ENCODE results near the gene WDR53. TPM values are rescaled to one million over a fixed set of nuclear protein-coding genes. Genes with fewer than 3 reads are reported as not detected.

Gene WDR53
- total RNA-seq, 1 experiment from 2014 or later: 14.8 TPM

GRCh38 chr3:196531418-196531817 is 36.9 kb downstream of the WDR53 start:
- DNase-seq (ENCODE audit: low read depth, low spot score) (no peak), ATAC-seq (no peak)
- RAD21 ChIA-PET (ENCODE audit: low non-redundant PET in 1 of 2, low total read pairs in 2 of 2, uncharacterized antibody in 2 of 2, unreplicated experiment in 2 of 2): no interaction called here
- no TSS peak for BruUV-seq (replicated peaks)
- Histone ChIP-seq H3K27me3 (ENCODE audit: insufficient read depth, low read length) (no peaks in the 10 kb centered on the region), H3K4me3 (replicated peaks in 1 of 2; ENCODE audit: low read depth in 1 of 2, low read length in 2 of 2) (no peak overlapping the region), H3K36me3 (ENCODE audit: control insufficient read depth in 1 of 2, insufficient read depth in 2 of 2, low read length in 2 of 2) (no peaks in the 10 kb centered on the region), H3K4me2 (ENCODE audit: low read length) (0 out of 2 replicates have a peak overlapping the region, but pooled peaks have one; percentile 9), H2AFZ (ENCODE audit: low read depth, low read length, poor library complexity, severe bottlenecking) (no peak overlapping the region), H3K9me3 (ENCODE audit: control insufficient read depth in 1 of 2, insufficient read depth in 1 of 2, low read depth in 1 of 2, low read length in 2 of 2) (no peaks in the 10 kb centered on the region), H3K4me1 (ENCODE audit: control insufficient read depth in 1 of 2, insufficient read depth in 2 of 2, low read length in 2 of 2) (peaks cover 5 to 27% of the 10 kb centered on the region in 2 experiments; a peak in 3 of 4 replicates), H3K27ac (ENCODE audit: low read depth, low read length) (no peak overlapping the region), H3K79me2 (ENCODE audit: insufficient read depth, low read length) (no peaks in the 10 kb centered on the region), H3K9ac (ENCODE audit: low read length) (no peak overlapping the region), H3K9me2 (ENCODE audit: insufficient read depth) (no peaks in the 10 kb centered on the region), H4K20me1 (ENCODE audit: insufficient read depth) (no peaks in the 10 kb centered on the region)
- intact Hi-C loops (cut with micrococcal nuclease): no loop called here
- POLR2A ChIA-PET: no interaction called here
- TF ChIP-seq EGR1 (IDR thresholded peaks at IDR 0.05; ENCODE audit: low read depth): peak; percentile 65
- no peak for TF ChIP-seq SRF (IDR thresholded peaks at IDR 0.05; ENCODE audit: low read depth)
- TF ChIP-seq CEBPB (IDR thresholded peaks at IDR 0.05; ENCODE audit: low read depth): 0 out of 2 replicates have a peak, but pooled peaks have one; percentile 14
- CTCF ChIA-PET: no interaction called here

GRCh38 chr3:196528639-196529233 is 39.6 kb downstream of the WDR53 start:
- TSS peak; percentile 82 for BruUV-seq (replicated peaks)
- Histone ChIP-seq H3K4me3 (replicated peaks in 1 of 2; ENCODE audit: low read depth in 1 of 2, low read length in 2 of 2) (peak overlapping the region; percentile 45 to 54), H3K79me2 (ENCODE audit: insufficient read depth, low read length) (no peaks in the 10 kb centered on the region), H3K27ac (ENCODE audit: low read depth, low read length) (peak overlapping the region; percentile 12; the same call in 1 of the 2 replicates), H3K9me2 (ENCODE audit: insufficient read depth) (no peaks in the 10 kb centered on the region), H3K9me3 (ENCODE audit: control insufficient read depth in 1 of 2, insufficient read depth in 1 of 2, low read depth in 1 of 2, low read length in 2 of 2) (no peaks in the 10 kb centered on the region), H3K4me2 (ENCODE audit: low read length) (peak overlapping the region; percentile 81), H2AFZ (ENCODE audit: low read depth, low read length, poor library complexity, severe bottlenecking) (peak overlapping the region; percentile 87), H3K4me1 (ENCODE audit: control insufficient read depth in 1 of 2, insufficient read depth in 2 of 2, low read length in 2 of 2) (peaks cover 5 to 27% of the 10 kb centered on the region in 2 experiments; a peak in 3 of 4 replicates), H3K27me3 (ENCODE audit: insufficient read depth, low read length) (no peaks in the 10 kb centered on the region), H3K9ac (ENCODE audit: low read length) (peak overlapping the region; percentile 51), H4K20me1 (ENCODE audit: insufficient read depth) (no peaks in the 10 kb centered on the region), H3K36me3 (ENCODE audit: control insufficient read depth in 1 of 2, insufficient read depth in 2 of 2, low read length in 2 of 2) (no peaks in the 10 kb centered on the region)
- ChIA-PET RAD21 (ENCODE audit: low non-redundant PET in 1 of 2, low total read pairs in 2 of 2, uncharacterized antibody in 2 of 2, unreplicated experiment in 2 of 2) (interaction anchor here in 1 of 2 experiments (0.5 kb wide), 1 partner anchor 189 kb away, joined by 3 read pairs; no protein-coding TSS in a partner anchor), POLR2A (interaction anchor here (0.7 to 1.4 kb wide), 3 partner anchors 81 to 501 kb away, joined by 3 to 5 read pairs (median 3); partner anchors contain the start of genes MELTF and NCBP2), CTCF (interaction anchor here (0.7 to 2.3 kb wide), 16 partner anchors 10 to 474 kb away, joined by 3 to 13 read pairs (median 4); partner anchors contain the start of gene NCBP2)
- intact Hi-C loops (cut with micrococcal nuclease): loop anchor here (2.0 to 10.0 kb wide), 3 partner anchors 156 to 656 kb away; partner anchors contain the start of gene PIGZ
- DNase-seq (ENCODE audit: low read depth, low spot score) (peak; percentile 42), ATAC-seq (peak; percentile 96)
- TF ChIP-seq ATF3 (IDR thresholded peaks at IDR 0.05) (no peak), EZH2phosphoT487 (IDR thresholded peaks at IDR 0.05; ENCODE audit: borderline replicate concordance) (no peak), CEBPB (IDR thresholded peaks at IDR 0.05; ENCODE audit: low read depth) (no peak), SRF (IDR thresholded peaks at IDR 0.05; ENCODE audit: low read depth) (no peak), CBX3 (IDR thresholded peaks at IDR 0.05; ENCODE audit: low read depth) (peak; percentile 62; the same call in 1 of the 2 replicates), YY1 (IDR thresholded peaks at IDR 0.05; ENCODE audit: extremely low read depth, insufficient replicate concordance, low read depth, low read length) (peak; percentile 82), SP1 (IDR thresholded peaks at IDR 0.05; ENCODE audit: low read depth) (no peak), ELF1 (IDR thresholded peaks at IDR 0.05; ENCODE audit: borderline replicate concordance, low read depth) (no peak), POLR2A (IDR thresholded peaks at IDR 0.05; ENCODE audit: borderline replicate concordance, extremely low read depth, insufficient read depth, insufficient read length) (peak; percentile 75), ZFX (IDR thresholded peaks at IDR 0.05) (no peak; the same call in 1 of the 2 replicates), POLR2AphosphoS5 (IDR thresholded peaks at IDR 0.05; ENCODE audit: low read depth, low read length) (peak; percentile 69)
- TF ChIP-seq, protein P1, sequence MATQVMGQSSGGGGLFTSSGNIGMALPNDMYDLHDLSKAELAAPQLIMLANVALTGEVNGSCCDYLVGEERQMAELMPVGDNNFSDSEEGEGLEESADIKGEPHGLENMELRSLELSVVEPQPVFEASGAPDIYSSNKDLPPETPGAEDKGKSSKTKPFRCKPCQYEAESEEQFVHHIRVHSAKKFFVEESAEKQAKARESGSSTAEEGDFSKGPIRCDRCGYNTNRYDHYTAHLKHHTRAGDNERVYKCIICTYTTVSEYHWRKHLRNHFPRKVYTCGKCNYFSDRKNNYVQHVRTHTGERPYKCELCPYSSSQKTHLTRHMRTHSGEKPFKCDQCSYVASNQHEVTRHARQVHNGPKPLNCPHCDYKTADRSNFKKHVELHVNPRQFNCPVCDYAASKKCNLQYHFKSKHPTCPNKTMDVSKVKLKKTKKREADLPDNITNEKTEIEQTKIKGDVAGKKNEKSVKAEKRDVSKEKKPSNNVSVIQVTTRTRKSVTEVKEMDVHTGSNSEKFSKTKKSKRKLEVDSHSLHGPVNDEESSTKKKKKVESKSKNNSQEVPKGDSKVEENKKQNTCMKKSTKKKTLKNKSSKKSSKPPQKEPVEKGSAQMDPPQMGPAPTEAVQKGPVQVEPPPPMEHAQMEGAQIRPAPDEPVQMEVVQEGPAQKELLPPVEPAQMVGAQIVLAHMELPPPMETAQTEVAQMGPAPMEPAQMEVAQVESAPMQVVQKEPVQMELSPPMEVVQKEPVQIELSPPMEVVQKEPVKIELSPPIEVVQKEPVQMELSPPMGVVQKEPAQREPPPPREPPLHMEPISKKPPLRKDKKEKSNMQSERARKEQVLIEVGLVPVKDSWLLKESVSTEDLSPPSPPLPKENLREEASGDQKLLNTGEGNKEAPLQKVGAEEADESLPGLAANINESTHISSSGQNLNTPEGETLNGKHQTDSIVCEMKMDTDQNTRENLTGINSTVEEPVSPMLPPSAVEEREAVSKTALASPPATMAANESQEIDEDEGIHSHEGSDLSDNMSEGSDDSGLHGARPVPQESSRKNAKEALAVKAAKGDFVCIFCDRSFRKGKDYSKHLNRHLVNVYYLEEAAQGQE (IDR thresholded peaks at IDR 0.05; ENCODE audit: low read depth): no peak
